Keratinocyte (primary cell): Measurements from ENCODE around the gene UBE2D2. TPM values are rescaled to one million over a fixed set of nuclear protein-coding genes. Genes with fewer than 3 reads are reported as not detected.

Source experiments
- DNase-seq: peaks from one replicate; pipeline ENCODE4 v3.0.0-alpha.2; 2011; ENCODE audit warnings: low read depth, missing footprints, low spot score
- FAIRE-seq: peaks from 2 replicates; lab custom pipeline; 2011; peaks lifted over from hg19 to GRCh38; lab: Jason Lieb, UNC
- H2AFZ ChIP-seq: 2 replicates; pipeline ENCODE4 v1.6.0; 2012; ENCODE audit warnings: low read length, control low read depth, inconsistent platforms; ENCODE audit not compliant: control insufficient read depth
- H3K27ac ChIP-seq: 2 replicates; pipeline ENCODE4 v1.5.1; 2011; ENCODE audit warnings: low read length; ENCODE audit not compliant: control insufficient read depth, insufficient read depth
- H3K27me3 ChIP-seq: 3 replicates; pipeline ENCODE4 v1.6.0; 2011; ENCODE audit warnings: low read length; ENCODE audit not compliant: control insufficient read depth, insufficient read depth; ENCODE audit errors: extremely low read depth
- H3K36me3 ChIP-seq, 2 experiments: 2 replicates in 1 of 2; 3 replicates in 1 of 2; pipeline ENCODE4 v1.5.1; 2011; ENCODE audit warnings: low read length in 2 of 2, mild to moderate bottlenecking in 1 of 2; ENCODE audit not compliant: control insufficient read depth in 2 of 2, insufficient read depth in 2 of 2; ENCODE audit errors: extremely low read depth in 1 of 2
- H3K4me1 ChIP-seq: 3 replicates; pipeline ENCODE4 v1.5.1; 2011; ENCODE audit warnings: low read length; ENCODE audit not compliant: control insufficient read depth, insufficient read depth; ENCODE audit errors: extremely low read depth
- H3K4me2 ChIP-seq: 3 replicates; pipeline ENCODE4 v1.6.0; 2011; ENCODE audit warnings: low read depth, low read length; ENCODE audit not compliant: control insufficient read depth, insufficient read depth; ENCODE audit errors: extremely low read depth
- H3K4me3 ChIP-seq, 3 experiments: fragments of 200-600 bp in 1 of 3; sonication (generic) in 1 of 3; 2 replicates in 2 of 3; 3 replicates in 1 of 3; pipeline ENCODE4 v1.5.1; 2011 to 2016; ENCODE audit warnings: low read length in 3 of 3, mild to moderate bottlenecking in 3 of 3, control low read depth in 2 of 3, inconsistent platforms in 1 of 3, low read depth in 1 of 3, mixed read lengths in 1 of 3, mixed run types in 1 of 3, moderate library complexity in 1 of 3; ENCODE audit not compliant: control insufficient read depth in 2 of 3, insufficient read depth in 2 of 3; ENCODE audit errors: extremely low read depth in 1 of 3
- H3K79me2 ChIP-seq: 2 replicates; pipeline ENCODE4 v1.6.0; 2012; ENCODE audit warnings: low read length; ENCODE audit not compliant: control insufficient read depth, insufficient read depth
- H3K9ac ChIP-seq: 3 replicates; pipeline ENCODE4 v1.6.0; 2011; ENCODE audit warnings: low read length; ENCODE audit not compliant: control insufficient read depth, insufficient read depth; ENCODE audit errors: extremely low read depth
- H3K9me1 ChIP-seq: 3 replicates; pipeline ENCODE4 v1.6.0; 2011; ENCODE audit warnings: low read length; ENCODE audit not compliant: control insufficient read depth, insufficient read depth; ENCODE audit errors: extremely low read depth
- H3K9me3 ChIP-seq: 2 replicates; pipeline ENCODE4 v1.5.1; 2012; ENCODE audit warnings: low read depth, low read length; ENCODE audit not compliant: control insufficient read depth
- H4K20me1 ChIP-seq: 3 replicates; pipeline ENCODE4 v1.6.0; 2011; ENCODE audit warnings: low read length; ENCODE audit not compliant: control insufficient read depth, insufficient read depth; ENCODE audit errors: extremely low read depth
- CTCF ChIP-seq, 3 experiments: IDR thresholded peaks in 1 of 3; conservative IDR thresholded peaks in 1 of 3; optimal IDR thresholded peaks in 1 of 3; 2 replicates in 2 of 3; 3 replicates in 1 of 3; pipeline versions ENCODE3 to v1.5.1; 2011; ENCODE audit warnings: low read length in 3 of 3, mild to moderate bottlenecking in 3 of 3, moderate library complexity in 2 of 3, control low read depth in 1 of 3, inconsistent platforms in 1 of 3; ENCODE audit not compliant: insufficient read depth in 2 of 3; ENCODE audit errors: extremely low read depth in 1 of 3
- EZH2 ChIP-seq: IDR thresholded peaks from one replicate; pipeline ENCODE4 v1.6.1; 2012; ENCODE audit warnings: inconsistent platforms, mild to moderate bottlenecking, low read length, moderate library complexity
- dilution Hi-C: fragments of 300-500 bp; cut with MboI; formaldehyde crosslinking; loops from one replicate; pipeline ENCODE4 v1.7.0; 2020; ENCODE audit warnings: low sequenced_read_pairs; ENCODE audit not compliant: extremely low pct_ligation_motif_present
- polyA plus RNA-seq, 5 experiments: library from polyadenylated mRNA; depleted of rRNA in 3 of 5; stranded (reverse) in 3 of 5; stranded (forward) in 1 of 5; unstranded in 1 of 5; fragments of >200 nt; gene quantifications; 1 replicate in 1 of 5; 2 replicates in 3 of 5; 3 replicates in 1 of 5; pipeline versions ENCODE4 v1.2.1 to v1.2.3, GENCODE V29; 2011 to 2012; ENCODE audit warnings: missing spikeins in 2 of 5, low read depth in 1 of 5, low replicate concordance in 1 of 5

The UBE2D2 gene
- polyA plus RNA-seq, 1 donor (not counting 4 experiments of a cell fraction or from before 2014, with no cell fraction given): 127 TPM

- Histone ChIP-seq H3K9me3 (no peaks in the 10 kb centered on the region), H3K4me1 (peaks cover 5% of the 10 kb centered on the region), H3K27me3 (peaks cover 11% of the 10 kb centered on the region), H3K4me2 (no peak overlapping the region), H3K4me3 (no peak overlapping the region), H4K20me1 (no peaks in the 10 kb centered on the region), H3K9me1 (no peaks in the 10 kb centered on the region), H3K36me3 (no peaks in the 10 kb centered on the region), H3K79me2 (no peaks in the 10 kb centered on the region), H2AFZ (no peak overlapping the region), H3K9ac (no peak overlapping the region), H3K27ac (no peak overlapping the region)
- no peak for FAIRE-seq
- no peak for TF ChIP-seq CTCF (optimal IDR thresholded peaks at IDR 0.05 in 1 of 3, IDR thresholded peaks at IDR 0.05 in 1 of 3, conservative IDR thresholded peaks at IDR 0.05 in 1 of 3; ENCODE audit: extremely low read depth in 1 of 3, insufficient read depth in 2 of 3, low read length in 3 of 3)
- TF ChIP-seq EZH2: no peak
- dilution Hi-C loops: no loop called here
- no peak for DNase-seq
These were observed 81.1 kb downstream of the UBE2D2 start for GRCh38 chr5:139642213-139642612.

DNA sequence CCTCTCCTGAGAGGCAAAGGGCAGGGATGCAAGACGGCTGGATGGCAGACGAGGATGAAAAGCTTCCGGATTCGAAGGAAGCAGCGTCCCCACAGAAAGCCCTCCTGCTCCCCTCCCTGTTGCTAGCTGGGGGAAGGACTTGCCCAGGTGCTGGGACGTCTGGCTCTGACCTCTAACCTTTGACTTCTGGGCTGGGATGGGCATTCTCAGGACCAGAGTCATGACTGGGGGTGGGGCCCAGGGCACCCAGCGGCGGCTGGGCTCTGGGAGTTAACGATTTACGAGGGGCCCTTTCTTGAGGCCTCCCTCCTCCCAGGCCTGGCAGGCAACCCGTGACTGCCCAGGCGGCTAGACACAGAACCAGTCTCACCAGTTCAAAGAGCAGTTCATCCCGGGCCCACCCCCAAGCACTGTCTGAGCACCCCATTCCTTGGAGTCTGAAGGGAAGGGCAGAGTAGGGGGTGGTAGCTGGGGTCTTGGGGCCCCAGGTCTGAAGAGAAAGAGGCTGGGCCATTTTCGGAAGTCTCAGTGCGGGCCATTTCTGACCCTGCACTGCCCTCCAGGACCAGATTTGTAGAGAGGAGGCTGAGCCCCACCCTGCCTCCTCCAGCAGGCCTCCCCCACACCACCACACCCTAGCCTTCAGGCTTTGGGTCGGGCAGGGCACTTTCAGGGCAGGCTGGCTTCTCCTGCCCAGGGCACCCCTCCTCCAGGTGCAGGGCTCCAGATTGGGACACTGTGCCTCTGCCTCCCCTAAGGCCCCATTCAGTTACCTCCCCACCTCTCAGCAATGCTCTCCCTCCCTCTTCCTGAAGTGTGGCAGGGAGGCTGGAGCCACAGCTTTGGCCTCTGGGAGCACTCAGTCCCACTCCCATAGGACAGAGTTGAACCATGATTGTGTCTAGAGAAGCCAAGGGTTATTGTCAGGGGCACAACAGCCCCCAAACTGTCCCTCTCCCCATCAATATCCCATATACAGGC is 82.0 kb downstream of the UBE2D2 start:
- Histone ChIP-seq H3K4me1 (no peaks in the 10 kb centered on the region), H3K9me1 (no peaks in the 10 kb centered on the region), H3K27ac (no peak overlapping the region), H3K9ac (no peak overlapping the region), H3K4me2 (no peak overlapping the region), H3K79me2 (no peaks in the 10 kb centered on the region), H3K4me3 (no peak overlapping the region), H2AFZ (no peak overlapping the region), H3K9me3 (no peaks in the 10 kb centered on the region), H3K36me3 (no peaks in the 10 kb centered on the region), H3K27me3 (peaks cover 19% of the 10 kb centered on the region), H4K20me1 (no peaks in the 10 kb centered on the region)
- DNase-seq (no peak), FAIRE-seq (no peak)
- dilution Hi-C loops: no loop called here
- no peak for TF ChIP-seq CTCF (optimal IDR thresholded peaks at IDR 0.05 in 1 of 3, IDR thresholded peaks at IDR 0.05 in 1 of 3, conservative IDR thresholded peaks at IDR 0.05 in 1 of 3; ENCODE audit: extremely low read depth in 1 of 3, insufficient read depth in 2 of 3, low read length in 3 of 3)
